HL-60 (cell line): ENCODE data around the gene ST6GALNAC6.

Source experiments
- REST ChIP-seq: IDR thresholded peaks from 2 replicates; pipeline ENCODE4 v1.6.1; 2012; ENCODE audit warnings: low read depth; ENCODE audit not compliant: insufficient replicate concordance
- TF ChIP-seq, protein P1 (sequence below): IDR thresholded peaks from one replicate; pipeline ENCODE4 v1.5.1; 2011; ENCODE audit warnings: low read length, control low read depth, inconsistent platforms; ENCODE audit not compliant: insufficient read depth

DNA sequence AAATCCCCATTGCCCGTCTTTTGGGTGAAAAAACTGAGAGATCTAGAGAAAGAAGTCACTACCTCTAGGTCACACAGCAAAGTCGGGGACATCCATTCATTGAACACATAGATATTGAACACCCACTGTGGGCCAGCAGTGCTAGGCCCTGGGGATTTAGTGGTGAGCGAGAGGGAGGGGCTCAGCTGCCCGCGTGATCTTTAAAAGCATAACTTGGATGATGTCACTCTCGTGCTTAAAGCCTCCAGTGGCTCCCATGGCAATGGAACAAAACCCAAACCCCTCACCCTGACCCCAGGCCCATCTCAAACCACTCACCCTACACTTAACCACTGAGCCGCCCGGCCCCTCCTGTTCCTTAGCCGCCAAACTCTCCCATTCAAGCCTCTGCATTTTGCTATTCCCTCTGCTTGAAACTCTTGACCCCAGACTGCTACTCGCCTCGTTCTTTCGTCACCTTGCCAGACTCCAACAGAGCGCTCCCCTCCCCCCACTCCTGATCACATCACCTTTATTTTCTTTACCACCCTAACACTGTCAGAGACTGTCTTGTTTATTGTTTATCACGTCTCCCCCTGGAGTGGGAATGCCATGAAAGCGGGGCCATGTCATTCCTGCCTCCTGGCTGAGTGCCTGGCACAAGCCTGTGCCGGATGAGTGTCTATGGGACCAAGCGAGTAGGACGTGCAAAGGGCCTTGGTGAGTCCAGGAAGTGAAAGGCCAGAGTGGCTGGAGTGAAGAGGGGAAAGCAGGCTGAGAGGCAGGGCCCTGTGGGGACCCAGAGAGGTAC is 31.9 kb upstream of the ST6GALNAC6 start:
- TF ChIP-seq, protein P1, sequence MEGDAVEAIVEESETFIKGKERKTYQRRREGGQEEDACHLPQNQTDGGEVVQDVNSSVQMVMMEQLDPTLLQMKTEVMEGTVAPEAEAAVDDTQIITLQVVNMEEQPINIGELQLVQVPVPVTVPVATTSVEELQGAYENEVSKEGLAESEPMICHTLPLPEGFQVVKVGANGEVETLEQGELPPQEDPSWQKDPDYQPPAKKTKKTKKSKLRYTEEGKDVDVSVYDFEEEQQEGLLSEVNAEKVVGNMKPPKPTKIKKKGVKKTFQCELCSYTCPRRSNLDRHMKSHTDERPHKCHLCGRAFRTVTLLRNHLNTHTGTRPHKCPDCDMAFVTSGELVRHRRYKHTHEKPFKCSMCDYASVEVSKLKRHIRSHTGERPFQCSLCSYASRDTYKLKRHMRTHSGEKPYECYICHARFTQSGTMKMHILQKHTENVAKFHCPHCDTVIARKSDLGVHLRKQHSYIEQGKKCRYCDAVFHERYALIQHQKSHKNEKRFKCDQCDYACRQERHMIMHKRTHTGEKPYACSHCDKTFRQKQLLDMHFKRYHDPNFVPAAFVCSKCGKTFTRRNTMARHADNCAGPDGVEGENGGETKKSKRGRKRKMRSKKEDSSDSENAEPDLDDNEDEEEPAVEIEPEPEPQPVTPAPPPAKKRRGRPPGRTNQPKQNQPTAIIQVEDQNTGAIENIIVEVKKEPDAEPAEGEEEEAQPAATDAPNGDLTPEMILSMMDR = no peak
- no peak for TF ChIP-seq REST
